HG03159 (cell line): ENCODE data around the gene CTAGE9.
"Not testable (repeated sequence)": the region's sequence is repeated elsewhere in the genome, so short reads cannot be mapped to it uniquely, and the experiment has no call there.

ENCODE experiments used
- ATAC-seq: cut with Tn5 transposase; IDR thresholded peaks from one replicate; pipeline ENCODE4 v1.9.1; 2021; ENCODE audit warnings: mild to moderate bottlenecking, moderate library complexity; ENCODE audit not compliant: unreplicated experiment

The CTAGE9 gene

GRCh38 chr6:131730264-131730663, 19.4 kb upstream of the CTAGE9 start:
- no peak for ATAC-seq

GRCh38 chr6:131729550-131729949, 18.7 kb upstream of the CTAGE9 start:
- no peak for ATAC-seq

- ATAC-seq, result no peak
Measured at GRCh38 chr6:131728296-131728939, 17.6 kb upstream of the CTAGE9 start.

- no peak for ATAC-seq
Measured at GRCh38 chr6:131727868-131728267, 17.1 kb upstream of the CTAGE9 start.

- no peak for ATAC-seq
Measured at GRCh38 chr6:131727467-131727866, 16.6 kb upstream of the CTAGE9 start.

- ATAC-seq, result no peak
Measured at GRCh38 chr6:131724114-131724513, 13.3 kb upstream of the CTAGE9 start.

- no peak for ATAC-seq
Measured at GRCh38 chr6:131721161-131721560, 10.3 kb upstream of the CTAGE9 start.

- no peak for ATAC-seq
Measured at GRCh38 chr6:131717836-131718542, 7.2 kb upstream of the CTAGE9 start.

GRCh38 chr6:131715567-131715966, 4.8 kb upstream of the CTAGE9 start:
- peak; percentile 76 for ATAC-seq

- ATAC-seq, result not testable (repeated sequence)
Measured at GRCh38 chr6:131703905-131704304, 6.9 kb downstream of the CTAGE9 start.

GRCh38 chr6:131700851-131701250, 10.0 kb downstream of the CTAGE9 start:
- not testable (repeated sequence) for ATAC-seq

- ATAC-seq, result no peak
Measured at GRCh38 chr6:131696956-131697355, 13.9 kb downstream of the CTAGE9 start.

GRCh38 chr6:131694832-131695426, 15.9 kb downstream of the CTAGE9 start:
- peak; percentile 95 for ATAC-seq

GRCh38 chr6:131693384-131693783, 17.4 kb downstream of the CTAGE9 start:
- no peak for ATAC-seq

GRCh38 chr6:131692589-131692988, 18.2 kb downstream of the CTAGE9 start:
- ATAC-seq, result no peak

- no peak for ATAC-seq
Measured at GRCh38 chr6:131692031-131692430, 18.8 kb downstream of the CTAGE9 start.

- peak; percentile 66 for ATAC-seq
Measured at GRCh38 chr6:131688286-131688685, 22.5 kb downstream of the CTAGE9 start.

GRCh38 chr6:131687022-131687421, 23.8 kb downstream of the CTAGE9 start:
- no peak for ATAC-seq

- peak; percentile 56 for ATAC-seq
Measured at GRCh38 chr6:131685266-131685780, 25.5 kb downstream of the CTAGE9 start.

- ATAC-seq, result peak; percentile 77
Measured at GRCh38 chr6:131683479-131683878, 27.3 kb downstream of the CTAGE9 start.

GRCh38 chr6:131682442-131682841, 28.4 kb downstream of the CTAGE9 start:
- ATAC-seq, result no peak

- no peak for ATAC-seq
Measured at GRCh38 chr6:131681585-131681984, 29.2 kb downstream of the CTAGE9 start.
